WTC11 (cell line): ENCODE measurements around the gene CADM1. TPM values are rescaled to one million over a fixed set of nuclear protein-coding genes. Genes with fewer than 3 reads are reported as not detected.

ENCODE experiments used
- ATF1 ChIP-seq: sonication (generic); formaldehyde crosslinking; IDR thresholded peaks from 2 replicates; pipeline ENCODE4 v1.8.1; 2023; ENCODE audit warnings: mild to moderate bottlenecking, moderate library complexity, missing genetic modification reagents
- CREM ChIP-seq: sonication (generic); formaldehyde crosslinking; IDR thresholded peaks from 2 replicates; pipeline ENCODE4 v1.8.1; 2022; ENCODE audit warnings: mild to moderate bottlenecking, missing genetic modification reagents, moderate library complexity
- EMX1 ChIP-seq: fragments of 250-450 bp; sonication (Bioruptor Pico); IDR thresholded peaks from 2 replicates; pipeline ENCODE4 v1.8.0; 2021; ENCODE audit warnings: mild to moderate bottlenecking
- GRHL2 ChIP-seq: fragments of 250-450 bp; sonication (Bioruptor Pico); IDR thresholded peaks from 2 replicates; pipeline ENCODE4 v1.8.0; 2022; ENCODE audit warnings: mild to moderate bottlenecking, moderate library complexity; ENCODE audit not compliant: insufficient replicate concordance, severe bottlenecking
- HMGA2 ChIP-seq: fragments of 250-450 bp; sonication (Bioruptor Pico); IDR thresholded peaks from 2 replicates; pipeline ENCODE4 v1.4.0; 2021; ENCODE audit warnings: mild to moderate bottlenecking, moderate library complexity
- JUN ChIP-seq: sonication (generic); formaldehyde crosslinking; IDR thresholded peaks from 2 replicates; pipeline ENCODE4 v1.8.0; 2023; ENCODE audit warnings: mild to moderate bottlenecking, missing genetic modification reagents
- MXD4 ChIP-seq: fragments of 250-450 bp; sonication (Bioruptor Pico); IDR thresholded peaks from 2 replicates; pipeline ENCODE4 v1.8.0; 2021; ENCODE audit warnings: mild to moderate bottlenecking, moderate library complexity, borderline replicate concordance
- NFE2L1 ChIP-seq: sonication (generic); formaldehyde crosslinking; IDR thresholded peaks from 2 replicates; pipeline ENCODE4 v1.8.1; 2023; ENCODE audit warnings: missing genetic modification reagents
- NFYB ChIP-seq: sonication (generic); formaldehyde crosslinking; conservative IDR thresholded peaks from 2 replicates; pipeline ENCODE4 v1.8.0; 2022; ENCODE audit warnings: low read depth, missing genetic modification reagents
- NR1H2 ChIP-seq: sonication (generic); formaldehyde crosslinking; IDR thresholded peaks from 2 replicates; pipeline ENCODE4 v1.9.0; 2021; ENCODE audit warnings: mild to moderate bottlenecking, moderate library complexity, missing genetic modification reagents
- PRRX2 ChIP-seq: fragments of 250-450 bp; sonication (Bioruptor Pico); IDR thresholded peaks from 2 replicates; pipeline ENCODE4 v1.8.0; 2021; ENCODE audit warnings: mild to moderate bottlenecking
- TEAD1 ChIP-seq: sonication (generic); formaldehyde crosslinking; IDR thresholded peaks from 2 replicates; pipeline ENCODE4 v1.8.0; 2022; ENCODE audit warnings: mild to moderate bottlenecking, missing genetic modification reagents
- TP53 ChIP-seq: sonication (generic); formaldehyde crosslinking; IDR thresholded peaks from 2 replicates; pipeline ENCODE4 v1.8.1; 2023; ENCODE audit warnings: mild to moderate bottlenecking, missing genetic modification reagents
- ZNF232 ChIP-seq: sonication (generic); formaldehyde crosslinking; IDR thresholded peaks from 2 replicates; pipeline ENCODE4 v1.8.0; 2022; ENCODE audit warnings: mild to moderate bottlenecking, missing genetic modification reagents
- ZNF396 ChIP-seq: fragments of 250-450 bp; sonication (Bioruptor Pico); IDR thresholded peaks from 2 replicates; pipeline ENCODE4 v1.8.0; 2021; ENCODE audit warnings: mild to moderate bottlenecking, moderate library complexity, borderline replicate concordance
- ZNF416 ChIP-seq: fragments of 250-450 bp; sonication (Bioruptor Pico); IDR thresholded peaks from 2 replicates; pipeline ENCODE4 v1.9.0; 2021; ENCODE audit warnings: mild to moderate bottlenecking, inconsistent platforms
- total RNA-seq: library from RNA; stranded (reverse); gene quantifications from 3 replicates; pipeline ENCODE4 v1.2.3, GENCODE V29; 2021
- TF ChIP-seq, protein P1 (sequence below): fragments of 250-450 bp; sonication (Bioruptor Pico); conservative IDR thresholded peaks from 2 replicates; pipeline ENCODE4 v1.9.0; 2021; ENCODE audit warnings: mild to moderate bottlenecking
- TF ChIP-seq, protein P2 (sequence below): sonication (generic); formaldehyde crosslinking; IDR thresholded peaks from 2 replicates; pipeline ENCODE4 v1.8.0; 2022; ENCODE audit warnings: mild to moderate bottlenecking, missing genetic modification reagents
- TF ChIP-seq, protein P3 (sequence below): sonication (generic); formaldehyde crosslinking; IDR thresholded peaks from 2 replicates; pipeline ENCODE4 v1.8.1; 2023; ENCODE audit warnings: mild to moderate bottlenecking, missing genetic modification reagents
- TF ChIP-seq, protein P4 (sequence below): fragments of 200-600 bp; IDR thresholded peaks from 2 replicates; pipeline ENCODE4 v1.8.0; 2022; ENCODE audit warnings: antibody characterized with exemption
- TF ChIP-seq, protein P5 (sequence below): sonication (generic); formaldehyde crosslinking; IDR thresholded peaks from 2 replicates; pipeline ENCODE4 v1.8.1; 2022; ENCODE audit warnings: mild to moderate bottlenecking, moderate library complexity, missing genetic modification reagents
- TF ChIP-seq, protein P6 (sequence below): sonication (generic); formaldehyde crosslinking; IDR thresholded peaks from 2 replicates; pipeline ENCODE4 v1.8.0; 2022; ENCODE audit warnings: missing genetic modification reagents
- TF ChIP-seq, protein P7 (sequence below): sonication (generic); formaldehyde crosslinking; conservative IDR thresholded peaks from 2 replicates; pipeline ENCODE4 v1.8.1; 2023; ENCODE audit warnings: mild to moderate bottlenecking, low read depth, missing genetic modification reagents, moderate library complexity
- TF ChIP-seq, protein P8 (sequence below): sonication (generic); formaldehyde crosslinking; IDR thresholded peaks from 2 replicates; pipeline ENCODE4 v1.8.1; 2022; ENCODE audit warnings: low read depth, missing genetic modification reagents, borderline replicate concordance

The CADM1 gene
- total RNA-seq, 1 experiment from 2014 or later: 26.8 TPM

DNA sequence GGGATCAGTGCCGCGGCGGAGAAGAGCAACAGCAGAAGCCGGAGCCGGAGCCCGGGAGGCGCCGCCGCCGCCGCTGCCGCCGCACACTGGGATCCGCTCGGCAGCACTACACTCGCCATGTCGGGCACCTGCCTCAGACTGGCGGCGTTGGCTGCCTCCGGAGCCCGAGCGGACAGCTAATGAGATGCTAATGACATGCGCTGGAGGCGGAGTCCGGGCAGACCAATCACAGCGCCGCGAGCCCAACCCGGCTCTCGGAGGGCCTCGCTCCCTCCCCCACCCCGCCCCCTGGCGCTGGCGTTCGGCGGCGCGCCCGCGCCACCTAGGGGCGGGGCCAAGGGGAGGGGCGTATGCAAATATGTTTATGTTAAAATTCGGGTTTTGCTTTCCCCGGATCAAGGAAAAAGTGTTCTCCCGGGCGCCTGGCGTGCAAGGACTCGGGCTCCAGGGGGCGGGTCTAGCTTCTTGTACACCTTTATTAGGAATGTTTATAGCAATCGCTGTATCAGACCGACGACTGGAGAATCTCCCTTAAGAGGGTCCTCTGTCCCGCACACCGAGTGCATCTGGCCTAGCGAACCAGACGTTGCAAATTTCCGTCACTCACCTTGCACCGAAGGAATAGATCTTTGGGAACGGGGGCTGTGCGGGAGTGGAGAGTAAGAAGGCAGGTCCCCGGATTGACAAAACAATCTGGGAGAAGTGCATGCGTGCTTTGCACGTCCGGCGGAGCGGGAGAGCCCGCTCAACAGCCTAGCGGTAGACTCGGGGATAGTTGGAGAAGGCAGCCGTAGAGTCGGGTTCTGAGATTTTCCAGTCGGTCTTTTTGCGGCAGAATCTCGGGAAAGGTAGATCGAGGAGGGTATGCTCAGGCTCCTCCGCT lies at the start of gene CADM1 (continued):
- TF ChIP-seq, protein P1, sequence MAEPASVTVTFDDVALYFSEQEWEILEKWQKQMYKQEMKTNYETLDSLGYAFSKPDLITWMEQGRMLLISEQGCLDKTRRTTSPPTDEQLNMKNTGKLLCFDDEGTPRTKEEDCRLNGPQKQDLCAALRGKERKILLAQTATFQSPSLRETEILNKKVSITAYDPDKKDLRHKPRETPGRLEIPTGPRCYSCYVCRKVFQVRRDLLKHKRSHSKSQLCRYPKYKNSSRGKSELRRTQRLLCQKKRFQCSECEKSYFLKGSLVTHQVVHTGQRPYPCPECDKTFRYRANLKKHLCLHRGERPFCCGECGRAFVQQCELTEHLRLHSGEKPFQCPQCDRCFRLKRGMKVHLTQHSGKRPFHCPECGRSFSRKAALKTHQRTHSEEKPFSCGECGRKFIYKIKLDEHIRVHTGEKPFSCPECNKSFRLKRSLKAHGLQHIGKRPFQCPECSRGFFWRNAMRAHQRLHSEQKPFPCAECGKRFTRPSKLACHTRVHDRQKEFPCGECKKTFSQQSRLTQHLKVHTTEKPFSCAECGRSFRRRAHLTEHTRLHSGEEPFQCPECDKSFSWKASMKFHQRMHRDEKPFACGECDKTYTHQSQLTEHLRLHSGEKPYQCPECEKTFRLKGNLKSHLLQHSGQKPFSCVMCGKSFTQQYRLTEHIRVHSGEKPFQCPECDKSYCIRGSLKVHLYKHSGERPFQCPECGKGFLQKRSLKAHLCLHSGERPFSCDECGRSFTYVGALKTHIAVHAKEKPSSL (CRISPR knock-in tag): no peak
- no peak for TF ChIP-seq ATF1 (CRISPR knock-in tag)
- no peak for TF ChIP-seq CREM (CRISPR knock-in tag)
- TF ChIP-seq, protein P2, sequence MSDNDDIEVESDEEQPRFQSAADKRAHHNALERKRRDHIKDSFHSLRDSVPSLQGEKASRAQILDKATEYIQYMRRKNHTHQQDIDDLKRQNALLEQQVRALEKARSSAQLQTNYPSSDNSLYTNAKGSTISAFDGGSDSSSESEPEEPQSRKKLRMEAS: 0 out of 2 replicates have a peak, but pooled peaks have one; percentile 19
- no peak for TF ChIP-seq ZNF416 (CRISPR knock-in tag)
- TF ChIP-seq, protein P3, sequence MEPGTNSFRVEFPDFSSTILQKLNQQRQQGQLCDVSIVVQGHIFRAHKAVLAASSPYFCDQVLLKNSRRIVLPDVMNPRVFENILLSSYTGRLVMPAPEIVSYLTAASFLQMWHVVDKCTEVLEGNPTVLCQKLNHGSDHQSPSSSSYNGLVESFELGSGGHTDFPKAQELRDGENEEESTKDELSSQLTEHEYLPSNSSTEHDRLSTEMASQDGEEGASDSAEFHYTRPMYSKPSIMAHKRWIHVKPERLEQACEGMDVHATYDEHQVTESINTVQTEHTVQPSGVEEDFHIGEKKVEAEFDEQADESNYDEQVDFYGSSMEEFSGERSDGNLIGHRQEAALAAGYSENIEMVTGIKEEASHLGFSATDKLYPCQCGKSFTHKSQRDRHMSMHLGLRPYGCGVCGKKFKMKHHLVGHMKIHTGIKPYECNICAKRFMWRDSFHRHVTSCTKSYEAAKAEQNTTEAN (CRISPR knock-in tag): 0 out of 2 replicates have a peak, but pooled peaks have one; percentile 24
- TF ChIP-seq, protein P4, sequence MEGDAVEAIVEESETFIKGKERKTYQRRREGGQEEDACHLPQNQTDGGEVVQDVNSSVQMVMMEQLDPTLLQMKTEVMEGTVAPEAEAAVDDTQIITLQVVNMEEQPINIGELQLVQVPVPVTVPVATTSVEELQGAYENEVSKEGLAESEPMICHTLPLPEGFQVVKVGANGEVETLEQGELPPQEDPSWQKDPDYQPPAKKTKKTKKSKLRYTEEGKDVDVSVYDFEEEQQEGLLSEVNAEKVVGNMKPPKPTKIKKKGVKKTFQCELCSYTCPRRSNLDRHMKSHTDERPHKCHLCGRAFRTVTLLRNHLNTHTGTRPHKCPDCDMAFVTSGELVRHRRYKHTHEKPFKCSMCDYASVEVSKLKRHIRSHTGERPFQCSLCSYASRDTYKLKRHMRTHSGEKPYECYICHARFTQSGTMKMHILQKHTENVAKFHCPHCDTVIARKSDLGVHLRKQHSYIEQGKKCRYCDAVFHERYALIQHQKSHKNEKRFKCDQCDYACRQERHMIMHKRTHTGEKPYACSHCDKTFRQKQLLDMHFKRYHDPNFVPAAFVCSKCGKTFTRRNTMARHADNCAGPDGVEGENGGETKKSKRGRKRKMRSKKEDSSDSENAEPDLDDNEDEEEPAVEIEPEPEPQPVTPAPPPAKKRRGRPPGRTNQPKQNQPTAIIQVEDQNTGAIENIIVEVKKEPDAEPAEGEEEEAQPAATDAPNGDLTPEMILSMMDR: peak; percentile 14
- TF ChIP-seq ZNF396 (CRISPR knock-in tag): no peak
- no peak for TF ChIP-seq ZNF232 (CRISPR knock-in tag)
- TF ChIP-seq, protein P5, sequence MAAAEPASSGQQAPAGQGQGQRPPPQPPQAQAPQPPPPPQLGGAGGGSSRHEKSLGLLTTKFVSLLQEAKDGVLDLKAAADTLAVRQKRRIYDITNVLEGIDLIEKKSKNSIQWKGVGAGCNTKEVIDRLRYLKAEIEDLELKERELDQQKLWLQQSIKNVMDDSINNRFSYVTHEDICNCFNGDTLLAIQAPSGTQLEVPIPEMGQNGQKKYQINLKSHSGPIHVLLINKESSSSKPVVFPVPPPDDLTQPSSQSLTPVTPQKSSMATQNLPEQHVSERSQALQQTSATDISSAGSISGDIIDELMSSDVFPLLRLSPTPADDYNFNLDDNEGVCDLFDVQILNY (CRISPR knock-in tag): peak; percentile 38; the same call in 1 of the 2 replicates
- TF ChIP-seq NFE2L1 (CRISPR knock-in tag): no peak
- TF ChIP-seq NFYB (CRISPR knock-in tag): peak; percentile 66; the same call in 1 of the 2 replicates
- no peak for TF ChIP-seq MXD4 (CRISPR knock-in tag)
- TF ChIP-seq, protein P6, sequence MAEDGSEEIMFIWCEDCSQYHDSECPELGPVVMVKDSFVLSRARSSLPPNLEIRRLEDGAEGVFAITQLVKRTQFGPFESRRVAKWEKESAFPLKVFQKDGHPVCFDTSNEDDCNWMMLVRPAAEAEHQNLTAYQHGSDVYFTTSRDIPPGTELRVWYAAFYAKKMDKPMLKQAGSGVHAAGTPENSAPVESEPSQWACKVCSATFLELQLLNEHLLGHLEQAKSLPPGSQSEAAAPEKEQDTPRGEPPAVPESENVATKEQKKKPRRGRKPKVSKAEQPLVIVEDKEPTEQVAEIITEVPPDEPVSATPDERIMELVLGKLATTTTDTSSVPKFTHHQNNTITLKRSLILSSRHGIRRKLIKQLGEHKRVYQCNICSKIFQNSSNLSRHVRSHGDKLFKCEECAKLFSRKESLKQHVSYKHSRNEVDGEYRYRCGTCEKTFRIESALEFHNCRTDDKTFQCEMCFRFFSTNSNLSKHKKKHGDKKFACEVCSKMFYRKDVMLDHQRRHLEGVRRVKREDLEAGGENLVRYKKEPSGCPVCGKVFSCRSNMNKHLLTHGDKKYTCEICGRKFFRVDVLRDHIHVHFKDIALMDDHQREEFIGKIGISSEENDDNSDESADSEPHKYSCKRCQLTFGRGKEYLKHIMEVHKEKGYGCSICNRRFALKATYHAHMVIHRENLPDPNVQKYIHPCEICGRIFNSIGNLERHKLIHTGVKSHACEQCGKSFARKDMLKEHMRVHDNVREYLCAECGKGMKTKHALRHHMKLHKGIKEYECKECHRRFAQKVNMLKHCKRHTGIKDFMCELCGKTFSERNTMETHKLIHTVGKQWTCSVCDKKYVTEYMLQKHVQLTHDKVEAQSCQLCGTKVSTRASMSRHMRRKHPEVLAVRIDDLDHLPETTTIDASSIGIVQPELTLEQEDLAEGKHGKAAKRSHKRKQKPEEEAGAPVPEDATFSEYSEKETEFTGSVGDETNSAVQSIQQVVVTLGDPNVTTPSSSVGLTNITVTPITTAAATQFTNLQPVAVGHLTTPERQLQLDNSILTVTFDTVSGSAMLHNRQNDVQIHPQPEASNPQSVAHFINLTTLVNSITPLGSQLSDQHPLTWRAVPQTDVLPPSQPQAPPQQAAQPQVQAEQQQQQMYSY (CRISPR knock-in tag): no peak
- no peak for TF ChIP-seq NR1H2 (CRISPR knock-in tag)
- peak; percentile 47; the same call in 1 of the 2 replicates for TF ChIP-seq TEAD1 (CRISPR knock-in tag)
- no peak for TF ChIP-seq EMX1 (CRISPR knock-in tag)
- TF ChIP-seq GRHL2: no peak
- TF ChIP-seq, protein P7, sequence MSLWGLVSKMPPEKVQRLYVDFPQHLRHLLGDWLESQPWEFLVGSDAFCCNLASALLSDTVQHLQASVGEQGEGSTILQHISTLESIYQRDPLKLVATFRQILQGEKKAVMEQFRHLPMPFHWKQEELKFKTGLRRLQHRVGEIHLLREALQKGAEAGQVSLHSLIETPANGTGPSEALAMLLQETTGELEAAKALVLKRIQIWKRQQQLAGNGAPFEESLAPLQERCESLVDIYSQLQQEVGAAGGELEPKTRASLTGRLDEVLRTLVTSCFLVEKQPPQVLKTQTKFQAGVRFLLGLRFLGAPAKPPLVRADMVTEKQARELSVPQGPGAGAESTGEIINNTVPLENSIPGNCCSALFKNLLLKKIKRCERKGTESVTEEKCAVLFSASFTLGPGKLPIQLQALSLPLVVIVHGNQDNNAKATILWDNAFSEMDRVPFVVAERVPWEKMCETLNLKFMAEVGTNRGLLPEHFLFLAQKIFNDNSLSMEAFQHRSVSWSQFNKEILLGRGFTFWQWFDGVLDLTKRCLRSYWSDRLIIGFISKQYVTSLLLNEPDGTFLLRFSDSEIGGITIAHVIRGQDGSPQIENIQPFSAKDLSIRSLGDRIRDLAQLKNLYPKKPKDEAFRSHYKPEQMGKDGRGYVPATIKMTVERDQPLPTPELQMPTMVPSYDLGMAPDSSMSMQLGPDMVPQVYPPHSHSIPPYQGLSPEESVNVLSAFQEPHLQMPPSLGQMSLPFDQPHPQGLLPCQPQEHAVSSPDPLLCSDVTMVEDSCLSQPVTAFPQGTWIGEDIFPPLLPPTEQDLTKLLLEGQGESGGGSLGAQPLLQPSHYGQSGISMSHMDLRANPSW: no peak
- TF ChIP-seq JUN (CRISPR knock-in tag): no peak
- no peak; the same call in 1 of the 2 replicates for TF ChIP-seq TP53 (CRISPR knock-in tag)
- no peak for TF ChIP-seq HMGA2 (CRISPR knock-in tag)
- no peak for TF ChIP-seq PRRX2 (CRISPR knock-in tag)
- TF ChIP-seq, protein P8, sequence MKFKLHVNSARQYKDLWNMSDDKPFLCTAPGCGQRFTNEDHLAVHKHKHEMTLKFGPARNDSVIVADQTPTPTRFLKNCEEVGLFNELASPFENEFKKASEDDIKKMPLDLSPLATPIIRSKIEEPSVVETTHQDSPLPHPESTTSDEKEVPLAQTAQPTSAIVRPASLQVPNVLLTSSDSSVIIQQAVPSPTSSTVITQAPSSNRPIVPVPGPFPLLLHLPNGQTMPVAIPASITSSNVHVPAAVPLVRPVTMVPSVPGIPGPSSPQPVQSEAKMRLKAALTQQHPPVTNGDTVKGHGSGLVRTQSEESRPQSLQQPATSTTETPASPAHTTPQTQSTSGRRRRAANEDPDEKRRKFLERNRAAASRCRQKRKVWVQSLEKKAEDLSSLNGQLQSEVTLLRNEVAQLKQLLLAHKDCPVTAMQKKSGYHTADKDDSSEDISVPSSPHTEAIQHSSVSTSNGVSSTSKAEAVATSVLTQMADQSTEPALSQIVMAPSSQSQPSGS (CRISPR knock-in tag): no peak
